Measurements from ENCODE around the gene GALNT9. TPM values are rescaled to one million over a fixed set of nuclear protein-coding genes. Genes with fewer than 3 reads are reported as not detected.

Gene GALNT9
- total RNA-seq, 1 experiment from 2014 or later: 0.44 TPM

DNA sequence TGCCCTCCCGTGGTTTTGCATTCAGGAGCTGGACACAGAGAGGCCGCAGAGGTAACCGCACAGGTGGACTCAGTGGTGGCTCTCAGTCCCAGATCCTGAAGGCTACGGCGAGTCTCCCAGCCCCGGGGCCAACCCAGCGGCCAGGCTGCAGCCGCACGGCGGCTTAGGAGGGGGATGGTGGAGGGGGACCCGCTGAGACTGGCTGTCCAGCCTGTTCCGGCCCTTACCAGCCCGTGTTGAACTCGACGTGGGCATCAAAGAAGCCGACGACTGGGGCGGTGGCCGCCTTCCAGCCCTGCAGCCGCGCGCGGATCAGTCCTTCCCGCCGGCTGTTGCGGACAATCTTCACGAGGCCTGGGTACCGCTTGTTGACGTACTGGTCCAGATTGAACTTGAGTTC, 68.7 kb downstream of the GALNT9 start:
- Histone ChIP-seq H4K20me1 (ENCODE audit: low read length) (no peaks in the 10 kb centered on the region), H2AFZ (ENCODE audit: low read length) (no peak overlapping the region), H3K4me3 (ENCODE audit: low read length) (no peak overlapping the region), H3K27me3 (ENCODE audit: low read length) (peaks cover 8% of the 10 kb centered on the region; the same call in 1 of the 2 replicates), H3K4me1 (ENCODE audit: insufficient read depth, low read length) (no peaks in the 10 kb centered on the region), H3K4me2 (ENCODE audit: low read length) (no peak overlapping the region), H3K9me3 (ENCODE audit: low read length) (no peaks in the 10 kb centered on the region), H3F3A (ENCODE audit: low read length, unreplicated experiment) (no peaks in the 10 kb centered on the region), H3K79me2 (ENCODE audit: low read length) (no peaks in the 10 kb centered on the region), H3K9ac (ENCODE audit: low read length) (no peak overlapping the region), H3K36me3 (ENCODE audit: low read depth, low read length) (no peaks in the 10 kb centered on the region), H3K27ac (ENCODE audit: low read length) (no peak overlapping the region), H3K9me2 (replicated peaks; ENCODE audit: low read length) (no peaks in the 10 kb centered on the region)
- TF ChIP-seq, protein P1, sequence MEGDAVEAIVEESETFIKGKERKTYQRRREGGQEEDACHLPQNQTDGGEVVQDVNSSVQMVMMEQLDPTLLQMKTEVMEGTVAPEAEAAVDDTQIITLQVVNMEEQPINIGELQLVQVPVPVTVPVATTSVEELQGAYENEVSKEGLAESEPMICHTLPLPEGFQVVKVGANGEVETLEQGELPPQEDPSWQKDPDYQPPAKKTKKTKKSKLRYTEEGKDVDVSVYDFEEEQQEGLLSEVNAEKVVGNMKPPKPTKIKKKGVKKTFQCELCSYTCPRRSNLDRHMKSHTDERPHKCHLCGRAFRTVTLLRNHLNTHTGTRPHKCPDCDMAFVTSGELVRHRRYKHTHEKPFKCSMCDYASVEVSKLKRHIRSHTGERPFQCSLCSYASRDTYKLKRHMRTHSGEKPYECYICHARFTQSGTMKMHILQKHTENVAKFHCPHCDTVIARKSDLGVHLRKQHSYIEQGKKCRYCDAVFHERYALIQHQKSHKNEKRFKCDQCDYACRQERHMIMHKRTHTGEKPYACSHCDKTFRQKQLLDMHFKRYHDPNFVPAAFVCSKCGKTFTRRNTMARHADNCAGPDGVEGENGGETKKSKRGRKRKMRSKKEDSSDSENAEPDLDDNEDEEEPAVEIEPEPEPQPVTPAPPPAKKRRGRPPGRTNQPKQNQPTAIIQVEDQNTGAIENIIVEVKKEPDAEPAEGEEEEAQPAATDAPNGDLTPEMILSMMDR (conservative IDR thresholded peaks at IDR 0.05; ENCODE audit: low read depth, low read length): no peak
- TF ChIP-seq EZH2 (IDR thresholded peaks at IDR 0.05; ENCODE audit: low read length, unreplicated experiment) (no peak), EZH2phosphoT487 (IDR thresholded peaks at IDR 0.05; ENCODE audit: borderline replicate concordance, low read length) (no peak)
- ChIA-PET POLR2A (ENCODE audit: unreplicated experiment) (no interaction called here), CTCF (no interaction called here)
- intact Hi-C loops (cut with micrococcal nuclease): no loop called here
- DNase-seq (no peak), ATAC-seq (no peak)
- BruUV-seq (replicated peaks): no TSS peak

DNA sequence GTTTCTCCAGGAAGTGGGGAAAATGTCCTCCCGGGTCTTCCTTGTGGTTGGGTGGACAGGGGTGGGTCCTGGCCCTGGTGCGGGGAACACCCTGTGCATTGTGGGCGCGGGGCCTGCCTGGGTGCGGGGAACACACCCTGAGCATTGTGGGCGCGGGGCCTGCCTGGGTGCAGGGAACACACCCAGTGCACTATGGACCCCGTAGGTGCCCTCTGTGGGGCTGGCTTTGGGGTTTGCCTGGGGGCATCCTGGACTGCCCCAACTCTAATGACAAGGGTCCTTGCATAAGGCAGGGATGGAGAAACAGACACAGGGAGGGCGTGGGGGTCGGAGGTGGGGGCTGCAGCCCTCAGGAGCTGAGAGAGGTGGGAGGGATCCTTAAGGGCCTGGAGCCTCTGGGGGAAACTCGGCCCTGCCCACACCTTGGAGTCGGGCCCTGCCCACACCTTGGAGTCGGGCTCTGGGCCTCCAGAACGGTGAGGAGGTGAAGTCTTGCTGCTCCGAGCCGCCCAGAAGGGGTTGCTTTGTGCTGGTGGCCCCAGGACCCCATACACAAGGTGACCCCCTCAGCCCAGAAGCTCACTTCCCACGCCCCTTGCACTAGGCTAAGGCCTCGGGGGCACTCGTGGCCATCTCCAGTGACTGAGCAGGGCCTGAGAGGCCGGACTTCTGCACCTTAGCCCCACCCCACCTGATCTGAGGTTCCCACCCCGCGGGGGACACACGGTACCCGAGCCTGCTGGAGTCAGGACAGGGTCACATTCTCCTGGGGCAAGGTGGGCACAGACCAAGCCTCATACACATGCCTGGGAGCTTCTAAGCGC, 69.3 kb downstream of the GALNT9 start:
- Histone ChIP-seq H4K20me1 (ENCODE audit: low read length) (no peaks in the 10 kb centered on the region), H3K4me2 (ENCODE audit: low read length) (no peak overlapping the region), H3K27me3 (ENCODE audit: low read length) (peaks cover 8% of the 10 kb centered on the region; the same call in 1 of the 2 replicates), H3K36me3 (ENCODE audit: low read depth, low read length) (no peaks in the 10 kb centered on the region), H3K79me2 (ENCODE audit: low read length) (no peaks in the 10 kb centered on the region), H3K9ac (ENCODE audit: low read length) (no peak overlapping the region), H2AFZ (ENCODE audit: low read length) (no peak overlapping the region), H3K4me1 (ENCODE audit: insufficient read depth, low read length) (no peaks in the 10 kb centered on the region), H3K4me3 (ENCODE audit: low read length) (no peak overlapping the region), H3K9me3 (ENCODE audit: low read length) (no peaks in the 10 kb centered on the region), H3K27ac (ENCODE audit: low read length) (no peak overlapping the region), H3K9me2 (replicated peaks; ENCODE audit: low read length) (no peaks in the 10 kb centered on the region), H3F3A (ENCODE audit: low read length, unreplicated experiment) (no peaks in the 10 kb centered on the region)
- TF ChIP-seq, protein P1 (conservative IDR thresholded peaks at IDR 0.05; ENCODE audit: low read depth, low read length): no peak
- no peak for TF ChIP-seq EZH2phosphoT487 (IDR thresholded peaks at IDR 0.05; ENCODE audit: borderline replicate concordance, low read length)
- ChIA-PET POLR2A (ENCODE audit: unreplicated experiment) (no interaction called here), CTCF (no interaction called here)
- intact Hi-C loops (cut with micrococcal nuclease): no loop called here
- ATAC-seq (no peak), DNase-seq (no peak)
- no TSS peak for BruUV-seq (replicated peaks)

DNA sequence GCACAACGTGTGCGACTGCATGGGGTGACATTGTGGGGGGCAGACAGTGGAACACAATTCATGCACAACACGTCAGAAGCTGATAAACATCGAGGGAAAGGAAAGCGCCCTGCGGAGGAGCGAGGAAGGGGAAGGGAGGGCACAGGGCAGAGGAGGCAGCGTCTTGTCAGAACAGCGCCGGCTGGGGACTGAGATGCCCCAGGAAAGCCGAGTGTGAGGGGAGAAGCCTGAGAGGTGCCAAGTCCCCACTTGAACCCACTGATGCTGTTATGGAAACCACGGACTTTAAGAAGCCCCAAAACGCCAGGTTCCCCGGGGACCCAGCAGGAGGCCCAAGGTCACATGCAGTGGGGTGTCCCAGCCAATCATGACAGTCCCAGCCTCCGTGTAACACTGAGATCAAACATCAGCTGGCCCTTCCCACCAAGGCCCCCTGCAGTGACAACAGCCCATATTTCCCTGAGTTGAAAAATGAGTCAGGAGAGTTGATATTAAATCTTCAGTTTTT, 70.0 kb downstream of the GALNT9 start:
- H3K9me2 ChIP-seq (replicated peaks; ENCODE audit: low read length): no peaks in the 10 kb centered on the region
- H3K9ac ChIP-seq (ENCODE audit: low read length): no peak overlapping the region
- TF ChIP-seq, protein P1 (conservative IDR thresholded peaks at IDR 0.05; ENCODE audit: low read depth, low read length): no peak
- TF ChIP-seq EZH2phosphoT487 (IDR thresholded peaks at IDR 0.05; ENCODE audit: borderline replicate concordance, low read length): no peak
- TF ChIP-seq EZH2 (IDR thresholded peaks at IDR 0.05; ENCODE audit: low read length, unreplicated experiment): no peak
- no peaks in the 10 kb centered on the region for H3F3A ChIP-seq (ENCODE audit: low read length, unreplicated experiment)
- H3K27ac ChIP-seq (ENCODE audit: low read length): no peak overlapping the region
- no peaks in the 10 kb centered on the region for H3K4me1 ChIP-seq (ENCODE audit: insufficient read depth, low read length)
- ChIA-PET CTCF (interaction anchor here (0.6 kb wide), 1 partner anchor 380 kb away, joined by 3 read pairs; no protein-coding TSS in a partner anchor), POLR2A (ENCODE audit: unreplicated experiment) (no interaction called here)
- no peak for ATAC-seq
- H4K20me1 ChIP-seq (ENCODE audit: low read length): no peaks in the 10 kb centered on the region
- H2AFZ ChIP-seq (ENCODE audit: low read length): no peak overlapping the region
- H3K4me3 ChIP-seq (ENCODE audit: low read length): no peak overlapping the region
- no peaks in the 10 kb centered on the region for H3K36me3 ChIP-seq (ENCODE audit: low read depth, low read length)
- peaks cover 8% of the 10 kb centered on the region; the same call in 1 of the 2 replicates for H3K27me3 ChIP-seq (ENCODE audit: low read length)
- no peaks in the 10 kb centered on the region for H3K9me3 ChIP-seq (ENCODE audit: low read length)
- no peak overlapping the region for H3K4me2 ChIP-seq (ENCODE audit: low read length)
- BruUV-seq (replicated peaks): no TSS peak
- H3K79me2 ChIP-seq (ENCODE audit: low read length): no peaks in the 10 kb centered on the region
- intact Hi-C loops (cut with micrococcal nuclease): no loop called here
- DNase-seq: no peak
